Embryonic facial prominence (tissue), 1 donor: Measurements from ENCODE around the gene SMIM1.

Source experiments
- DNase-seq: peaks from one replicate; pipeline ENCODE4 v3.0.0-alpha.2; 2016; ENCODE audit errors: extremely low spot score

The SMIM1 gene

DNA sequence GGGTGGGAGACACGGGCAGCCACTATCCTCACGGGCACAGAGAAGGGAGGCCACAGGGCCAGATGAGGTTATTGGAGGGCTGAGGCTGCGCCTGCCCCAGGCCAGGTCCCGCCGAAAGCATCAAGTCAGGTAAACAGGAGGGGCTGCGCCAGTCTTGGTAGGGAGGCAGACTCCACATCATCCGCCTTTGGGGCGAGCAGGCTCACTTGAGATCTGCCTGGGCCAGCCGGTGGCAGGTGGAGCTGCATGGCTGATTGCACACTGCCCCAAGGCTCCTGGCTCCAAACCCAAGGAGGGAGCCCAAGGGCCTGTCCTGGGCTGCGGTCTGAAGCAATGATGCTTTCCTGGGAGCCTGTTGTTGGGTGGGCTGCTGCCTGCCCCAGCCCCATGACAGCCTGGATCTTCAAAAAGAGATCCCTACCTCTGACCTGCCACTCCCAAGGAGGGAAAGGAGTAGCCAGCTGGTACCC lies 4.6 kb downstream of the SMIM1 start:
- DNase-seq = no peak

DNA sequence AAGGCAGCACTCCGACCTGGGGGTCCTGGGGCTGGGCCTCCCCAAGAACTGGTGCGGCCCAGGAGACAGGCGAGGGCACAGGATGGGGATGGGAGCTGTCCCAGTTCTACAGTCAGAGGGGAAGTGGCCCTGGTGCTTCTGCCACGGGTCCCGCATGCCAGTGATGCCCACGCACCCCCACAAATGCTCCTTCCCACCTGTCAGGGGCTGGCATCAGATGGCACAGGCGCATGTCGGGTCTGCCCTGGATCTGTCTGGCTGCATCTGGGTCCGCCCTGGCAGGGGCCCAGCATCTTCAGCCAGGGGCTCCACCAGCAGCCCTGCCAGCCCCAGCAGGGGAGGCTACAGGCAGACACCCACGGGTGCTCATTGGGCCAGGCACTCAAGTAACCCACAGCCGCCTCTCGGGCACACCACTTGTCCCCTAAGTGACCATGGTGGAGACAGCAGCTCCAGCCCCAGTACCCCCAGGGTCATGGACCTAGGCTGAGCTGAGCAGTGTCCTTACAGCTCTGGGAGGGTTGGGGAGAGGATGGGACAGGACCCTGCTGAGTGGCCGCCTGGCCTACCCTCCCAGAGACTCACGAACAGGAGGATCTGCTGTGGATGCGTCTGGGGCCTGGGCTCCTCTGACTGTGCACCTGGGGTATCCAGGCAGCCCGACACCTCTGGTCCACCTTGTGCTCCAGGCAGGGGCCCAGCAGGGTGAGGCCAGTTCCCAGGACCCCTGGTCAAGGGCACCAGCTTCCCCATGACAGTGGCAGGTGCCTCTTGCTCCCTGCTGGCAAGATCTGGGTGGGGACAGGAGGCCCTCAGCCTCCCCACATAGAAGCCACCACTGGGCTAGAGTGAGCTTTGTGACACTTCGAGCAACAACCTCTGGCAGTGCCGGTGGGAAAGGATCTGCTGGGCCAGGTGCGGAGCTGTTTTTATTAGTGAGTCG lies 5.4 kb downstream of the SMIM1 start:
- DNase-seq = no peak

DNA sequence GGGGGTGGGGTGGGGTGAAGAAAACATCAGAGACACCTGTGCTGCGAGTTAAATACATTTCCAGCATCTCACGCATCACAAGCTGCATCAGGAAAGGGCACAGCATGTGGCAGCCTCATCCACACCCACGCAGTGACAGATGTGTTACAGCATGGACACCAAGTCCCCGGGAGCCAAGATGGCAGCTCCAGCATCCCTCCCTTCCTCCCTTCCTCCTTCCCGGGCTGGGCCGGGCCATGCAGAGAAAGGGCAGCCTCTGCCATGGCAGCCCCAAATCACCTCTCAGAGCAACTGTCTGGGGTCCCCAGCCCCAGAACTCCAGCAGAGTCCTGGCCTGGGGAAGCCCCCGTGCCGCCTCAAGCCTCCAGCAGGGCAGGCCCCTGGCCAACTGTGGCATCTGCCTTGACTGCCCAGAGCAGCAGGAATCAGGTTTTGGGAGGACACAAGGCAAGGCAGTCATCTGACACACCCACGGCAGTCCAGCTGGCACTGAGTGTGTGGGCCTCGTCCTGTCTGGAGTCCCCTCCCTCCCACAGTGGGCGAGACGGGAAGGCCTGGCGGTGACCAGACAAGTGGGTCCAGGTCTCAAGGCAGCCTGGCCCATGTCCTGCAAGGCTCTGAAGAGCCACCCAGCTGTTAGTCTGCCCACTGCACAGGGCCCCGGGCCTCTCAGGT lies 6.2 kb downstream of the SMIM1 start:
- no peak for DNase-seq

DNA sequence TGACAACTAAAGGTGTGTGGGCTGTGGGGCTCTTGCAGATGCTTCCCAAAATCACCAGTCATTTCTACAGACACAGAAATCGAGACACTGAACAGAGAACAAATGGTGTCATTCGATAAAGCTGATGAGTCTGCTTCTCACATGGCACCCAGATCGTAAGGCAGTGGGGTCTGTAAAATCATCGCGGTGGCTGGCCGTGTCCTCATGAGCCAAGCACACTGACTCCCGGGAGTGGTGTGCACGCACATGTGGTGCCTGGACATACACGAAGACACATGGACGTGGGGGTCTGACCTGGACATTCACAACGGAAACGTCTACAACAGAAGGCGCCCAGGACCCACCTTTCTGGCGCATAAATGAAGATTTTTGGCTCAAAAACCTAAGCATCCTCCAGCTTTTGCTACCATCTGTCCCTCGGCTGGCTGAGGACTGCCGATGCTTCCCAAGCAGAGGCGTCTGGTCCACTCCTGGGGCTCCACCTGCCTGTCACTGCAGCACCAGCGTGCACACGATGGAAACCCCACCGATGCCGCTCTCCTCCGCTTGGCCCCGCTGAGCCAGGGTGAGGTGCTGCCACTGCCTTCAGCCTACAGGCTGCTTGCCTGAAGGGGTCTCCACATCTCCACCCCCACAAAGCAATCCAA lies 6.8 kb downstream of the SMIM1 start:
- DNase-seq = no peak

DNA sequence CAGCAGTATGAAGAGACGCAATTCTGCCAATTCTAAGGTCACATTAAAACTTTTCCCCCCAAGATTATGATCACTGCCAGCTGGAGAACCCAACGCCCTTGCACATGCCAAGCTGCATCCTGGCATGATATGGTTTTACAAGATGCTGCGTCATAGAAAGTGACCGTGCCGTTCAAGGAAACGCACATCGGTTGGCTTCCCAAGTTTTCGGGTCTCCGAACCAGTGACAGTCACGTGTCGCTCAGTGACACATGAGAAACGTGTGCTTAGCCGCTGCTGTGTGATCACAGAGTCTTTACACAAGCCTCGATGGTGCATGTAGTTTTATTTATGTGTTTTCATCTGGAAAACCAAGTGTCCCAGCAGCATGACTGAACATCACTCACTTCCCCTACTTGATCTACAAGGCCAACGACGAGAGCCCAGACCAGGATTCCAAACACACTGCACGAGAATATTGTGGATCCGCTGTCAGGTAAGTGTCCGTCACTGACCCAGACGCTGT lies 7.4 kb downstream of the SMIM1 start:
- no peak for DNase-seq

DNA sequence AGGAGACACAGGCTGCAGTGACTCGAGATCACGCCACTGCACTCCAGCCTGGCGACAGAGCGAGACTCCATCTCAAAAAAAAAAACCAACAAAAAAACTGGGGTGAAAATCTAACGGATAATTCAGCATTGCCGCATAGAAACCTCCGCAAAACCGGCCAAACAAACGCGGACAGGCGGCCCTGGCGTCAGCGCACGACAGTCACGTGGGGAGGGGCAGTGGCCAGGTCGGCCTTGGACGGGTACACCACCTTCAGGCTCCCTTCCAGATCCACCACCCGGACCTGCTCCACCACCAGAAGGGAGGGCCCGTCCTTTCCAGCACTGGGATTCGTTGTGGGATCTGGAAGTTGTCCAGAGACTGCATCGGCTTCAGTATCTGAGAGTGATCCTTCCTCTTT lies 8.4 kb downstream of the SMIM1 start:
- DNase-seq = no peak

DNA sequence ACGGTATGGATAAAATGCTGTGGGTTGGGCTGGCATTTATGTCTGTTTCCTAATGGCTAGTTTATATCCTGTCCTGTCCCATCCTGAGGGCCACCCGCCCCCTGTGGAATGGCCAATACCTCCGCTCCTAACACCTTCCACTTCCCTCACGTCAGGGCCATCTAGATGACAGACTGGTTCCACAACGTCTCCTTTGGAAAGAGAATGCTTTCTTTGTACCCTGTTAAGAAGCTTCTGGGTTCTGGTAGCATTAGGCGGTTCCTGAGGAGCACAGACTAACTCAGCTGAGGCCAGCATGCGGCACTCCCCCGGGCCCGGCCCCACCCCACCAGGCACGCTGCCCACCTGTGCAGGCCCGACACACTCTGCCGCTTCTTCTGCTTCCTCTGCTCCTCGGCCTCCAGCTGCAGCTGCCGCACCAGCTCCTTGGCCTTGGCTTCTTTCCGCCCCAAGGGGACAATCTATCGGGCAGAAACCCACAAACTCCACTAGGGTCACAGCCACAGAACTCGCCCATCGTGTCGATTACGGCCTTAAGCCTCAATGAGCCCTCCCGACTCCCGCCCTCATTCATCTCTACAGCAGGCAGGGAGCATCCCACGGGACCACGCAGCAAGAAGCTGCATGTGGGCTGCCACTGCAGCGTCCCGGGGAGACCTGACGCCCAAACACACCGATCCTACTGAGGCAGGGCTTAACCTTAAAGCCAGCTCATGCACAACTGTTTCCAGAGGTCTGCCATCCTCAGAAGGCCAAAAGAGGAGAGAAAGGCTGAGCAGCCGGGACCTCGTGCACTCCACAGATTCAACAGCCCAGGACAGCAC lies 11.3 kb downstream of the SMIM1 start:
- no peak for DNase-seq

DNA sequence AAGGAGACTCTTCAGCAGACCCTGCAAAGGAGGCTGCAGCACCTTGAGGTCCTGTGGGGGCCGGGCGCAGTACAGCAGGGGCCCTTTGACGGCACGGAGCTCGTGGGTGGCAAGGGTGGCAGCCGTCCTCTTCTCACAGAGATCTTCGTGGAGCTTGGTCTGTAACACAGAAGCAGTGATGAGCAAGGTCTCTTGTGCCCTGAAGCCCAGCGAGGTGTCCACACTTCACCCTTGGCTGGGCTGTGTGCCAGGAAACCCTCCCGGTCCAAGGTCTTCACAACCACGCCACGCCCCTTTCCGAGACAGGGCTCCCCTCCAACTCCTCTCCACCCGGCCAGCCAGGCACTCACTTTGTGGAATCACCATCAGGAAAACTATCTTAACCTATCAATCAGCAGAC lies 12.5 kb downstream of the SMIM1 start:
- DNase-seq = no peak

DNA sequence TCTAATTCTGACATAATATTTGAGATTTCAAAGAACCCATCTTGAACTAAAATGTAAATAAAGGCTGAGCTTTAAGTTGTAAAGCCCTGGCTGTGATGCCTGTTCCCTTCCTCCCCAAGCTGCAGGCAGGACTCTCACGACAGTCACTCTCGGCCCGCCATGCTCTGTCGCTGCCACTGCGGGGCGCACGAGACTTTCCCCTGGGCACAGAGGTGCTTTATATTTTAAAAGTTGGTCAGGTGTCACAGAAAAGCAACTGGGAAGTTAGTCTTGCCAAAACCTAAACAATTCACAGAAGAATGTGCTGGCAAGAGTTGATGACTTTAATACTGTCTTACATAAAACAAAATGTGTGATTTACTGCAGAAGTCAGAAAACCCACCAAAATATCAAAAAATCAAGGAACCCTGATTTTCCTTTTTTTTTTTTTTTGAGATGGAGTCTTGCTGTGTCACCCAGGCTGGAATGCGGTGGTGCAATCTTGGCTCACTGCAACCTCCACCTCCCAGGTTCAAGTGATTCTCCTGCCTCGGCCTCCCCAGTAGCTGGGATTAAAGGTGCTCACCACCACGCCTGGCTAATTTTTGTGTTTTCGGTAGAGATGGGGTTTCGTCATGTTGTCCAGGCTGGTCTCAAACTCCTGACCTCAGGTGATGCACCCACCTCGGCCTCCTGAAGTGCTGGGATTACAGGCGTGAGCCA lies 13.1 kb downstream of the SMIM1 start:
- DNase-seq = no peak

DNA sequence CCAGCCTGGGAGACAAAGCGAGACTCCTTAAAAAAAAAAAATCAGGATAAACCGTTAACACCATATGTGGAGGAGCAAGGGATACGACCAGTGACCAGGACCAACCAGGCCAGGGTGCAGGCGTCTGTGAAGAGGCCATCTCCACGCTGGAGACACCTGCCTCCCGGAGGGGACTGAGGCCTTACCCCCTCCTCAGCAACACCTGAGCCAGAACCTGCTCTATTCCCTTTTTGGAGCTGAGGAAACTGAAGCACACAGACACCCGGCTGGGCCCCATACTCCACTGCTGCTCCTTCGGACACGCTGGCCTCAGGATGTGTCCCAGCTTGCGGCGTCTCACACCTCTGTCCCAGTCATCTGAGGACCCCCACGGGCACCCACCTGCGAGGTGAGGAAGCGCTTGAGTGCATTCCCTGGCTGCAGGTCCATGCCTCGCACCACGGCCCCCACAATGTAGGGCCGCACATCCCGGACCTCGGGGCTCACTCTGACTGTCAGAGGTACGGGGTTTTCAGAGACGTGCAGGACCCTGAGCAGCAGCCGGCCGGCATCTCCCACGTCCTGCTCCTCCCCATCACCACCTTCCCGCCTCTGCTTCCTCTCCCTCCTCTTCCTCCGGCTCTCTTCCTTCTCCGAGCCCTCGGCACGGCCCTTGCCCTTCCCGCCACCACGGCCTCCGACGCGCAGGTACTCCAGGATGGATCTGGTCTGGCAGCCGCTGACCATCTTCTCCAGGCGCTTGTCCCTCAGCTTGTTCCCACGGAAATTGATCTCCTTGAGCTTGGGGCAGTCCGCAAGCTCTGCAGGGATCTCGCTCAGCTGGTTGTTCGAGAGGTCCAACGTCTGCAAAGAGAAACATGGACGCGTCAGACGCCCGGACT lies 14.2 kb downstream of the SMIM1 start:
- DNase-seq = no peak

DNA sequence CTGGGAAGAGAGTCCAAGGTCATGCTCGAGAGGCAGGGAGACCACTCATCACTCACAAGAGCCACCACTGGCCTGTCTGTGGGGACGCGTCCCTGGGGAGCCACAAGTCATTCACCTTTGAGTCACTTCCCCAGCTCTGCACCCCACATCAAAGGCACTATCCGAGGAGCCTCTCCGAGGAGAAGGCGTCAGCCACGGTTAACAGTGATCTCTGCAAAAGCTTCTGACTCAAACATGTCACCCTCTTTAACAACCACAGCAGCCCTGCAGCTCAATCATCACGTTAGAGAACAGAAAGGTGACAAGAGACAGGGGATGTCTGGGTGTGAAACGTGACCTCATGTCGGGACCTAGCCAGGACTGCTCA lies 14.8 kb downstream of the SMIM1 start:
- no peak for DNase-seq

DNA sequence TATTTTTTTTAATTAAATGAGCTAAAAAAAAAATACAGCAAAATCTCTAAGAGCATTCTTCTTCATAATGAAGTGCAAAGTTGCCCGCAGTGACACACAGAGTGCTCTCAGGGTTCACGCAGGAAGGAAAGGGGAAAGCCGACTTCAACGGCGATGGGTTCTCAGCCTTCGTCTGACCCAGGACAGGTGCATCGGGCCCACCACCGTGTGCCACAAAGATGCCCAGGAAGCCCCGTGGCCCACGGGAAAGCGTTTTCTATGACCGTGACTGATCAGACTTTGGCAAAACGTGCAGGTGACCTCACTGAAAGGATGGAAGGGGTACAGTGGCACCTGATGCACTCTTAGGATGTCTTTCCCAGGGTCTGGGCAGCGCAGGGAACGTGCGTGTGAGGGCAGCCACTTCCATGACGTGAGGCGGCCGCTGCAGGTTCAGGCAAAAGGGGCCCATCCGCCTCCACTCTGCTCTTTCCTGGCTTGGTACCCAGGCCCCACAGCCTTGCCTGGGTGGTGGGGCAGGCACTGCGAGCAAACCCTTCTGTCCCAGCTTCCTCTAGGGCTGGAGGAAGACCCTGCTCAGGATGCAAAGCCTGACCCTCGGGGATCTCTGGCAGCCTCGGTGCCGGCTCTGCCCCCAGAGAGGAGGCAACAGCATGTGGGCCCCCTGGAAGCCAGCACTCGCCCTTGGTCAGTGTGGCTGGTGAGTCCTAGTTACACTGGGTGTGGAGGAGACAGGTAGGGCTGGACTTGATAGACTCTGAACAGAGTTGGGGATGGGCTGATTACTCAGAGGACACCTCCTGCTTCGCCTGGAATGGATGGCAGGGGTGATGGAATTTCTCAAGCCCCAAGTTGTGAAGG lies 15.4 kb downstream of the SMIM1 start:
- DNase-seq = no peak

DNA sequence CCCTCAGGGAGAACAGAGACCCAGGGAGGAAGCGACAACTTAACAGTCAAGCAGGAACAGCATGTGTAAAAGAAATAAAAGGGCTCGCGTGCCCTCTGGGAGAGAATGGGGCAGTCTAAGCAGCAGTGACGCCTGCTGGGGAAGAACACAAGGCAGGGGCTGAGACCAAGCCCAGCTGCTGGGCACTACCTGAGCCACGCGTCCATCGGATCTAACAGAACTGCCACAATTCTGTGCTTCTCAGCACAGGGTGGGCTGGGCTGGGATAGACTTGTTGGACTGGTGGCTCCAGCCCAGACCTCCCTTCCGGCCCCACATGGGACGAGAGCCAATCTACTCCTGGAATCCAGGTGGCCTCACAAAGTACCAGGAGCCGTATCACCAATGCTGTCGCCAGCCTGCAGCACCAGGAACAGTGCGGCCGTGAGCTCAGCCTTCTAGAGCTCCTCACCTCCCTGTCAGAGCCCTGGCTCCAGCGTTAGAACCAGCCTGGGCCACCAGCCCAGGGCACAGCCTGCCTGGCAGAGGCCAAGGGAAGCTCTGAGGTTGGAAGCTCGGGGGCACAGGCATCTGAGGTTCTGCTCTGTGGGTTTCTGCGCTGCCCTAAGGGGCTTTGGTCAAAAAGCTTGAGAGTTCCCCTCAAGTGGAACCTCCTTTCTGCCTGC lies 16.3 kb downstream of the SMIM1 start:
- DNase-seq = no peak

DNA sequence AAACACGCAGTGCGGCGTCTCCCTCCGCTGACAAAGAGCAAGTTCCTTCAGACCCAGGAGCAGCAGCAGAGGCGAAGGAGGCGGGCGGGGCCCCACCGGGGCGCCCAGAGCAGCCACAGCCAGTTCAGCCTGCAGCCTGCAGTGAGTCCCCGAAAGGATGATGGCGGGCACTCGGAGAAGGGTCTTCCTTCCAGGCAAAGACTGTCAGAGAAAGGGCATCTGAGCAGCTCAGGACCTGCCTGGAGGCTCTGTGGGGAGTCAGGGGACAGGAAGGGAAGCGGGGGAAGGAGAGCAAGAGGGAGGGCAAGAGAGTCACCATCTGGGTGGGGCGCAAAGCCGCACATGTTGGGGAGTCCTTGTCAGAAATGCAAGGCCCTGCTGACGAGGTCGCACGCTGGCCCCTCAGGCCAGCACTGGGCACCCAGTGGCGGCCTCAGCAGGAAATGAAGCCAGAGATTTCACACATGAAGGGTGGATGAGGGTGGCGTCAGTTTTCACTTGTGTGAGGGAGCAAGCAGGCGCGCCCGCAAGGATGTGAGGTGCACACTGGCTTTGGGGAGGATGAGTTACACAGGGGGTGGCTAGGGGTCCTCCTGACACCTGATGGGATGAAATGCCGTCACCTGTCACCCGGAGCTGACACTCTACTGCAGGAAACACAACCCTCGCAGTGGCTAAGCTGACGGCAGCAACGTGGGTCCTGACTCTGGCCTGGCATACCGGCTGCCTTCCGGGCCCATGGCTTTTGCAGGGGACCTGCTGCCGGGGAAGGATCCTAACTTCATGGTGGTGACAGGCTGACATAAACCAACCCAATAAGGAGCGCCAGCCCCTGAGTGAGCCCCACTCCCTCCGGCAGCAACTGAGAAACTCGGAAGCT lies 17.1 kb downstream of the SMIM1 start:
- no peak for DNase-seq

DNA sequence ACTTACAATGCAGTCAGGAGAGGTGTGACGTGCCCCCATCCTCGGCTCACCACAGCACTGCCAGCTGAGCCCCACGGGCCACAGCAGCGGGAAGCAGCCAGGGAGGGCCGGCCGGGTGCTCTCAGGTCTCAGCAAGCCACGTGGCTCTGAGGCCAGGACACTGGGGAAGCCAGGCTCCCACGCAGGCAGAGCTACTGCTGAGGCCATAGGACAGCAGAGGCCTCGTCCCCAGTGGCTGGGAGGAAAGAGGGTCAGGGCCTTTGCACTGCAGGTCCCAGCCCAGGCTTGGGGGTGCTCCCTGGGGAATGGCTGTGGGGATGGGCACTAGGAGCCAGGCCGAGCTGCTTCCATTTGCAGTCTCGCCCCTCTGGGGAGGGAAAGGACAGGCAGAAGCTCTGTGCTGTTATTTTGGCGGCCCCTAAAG lies 18.0 kb downstream of the SMIM1 start:
- no peak for DNase-seq

DNA sequence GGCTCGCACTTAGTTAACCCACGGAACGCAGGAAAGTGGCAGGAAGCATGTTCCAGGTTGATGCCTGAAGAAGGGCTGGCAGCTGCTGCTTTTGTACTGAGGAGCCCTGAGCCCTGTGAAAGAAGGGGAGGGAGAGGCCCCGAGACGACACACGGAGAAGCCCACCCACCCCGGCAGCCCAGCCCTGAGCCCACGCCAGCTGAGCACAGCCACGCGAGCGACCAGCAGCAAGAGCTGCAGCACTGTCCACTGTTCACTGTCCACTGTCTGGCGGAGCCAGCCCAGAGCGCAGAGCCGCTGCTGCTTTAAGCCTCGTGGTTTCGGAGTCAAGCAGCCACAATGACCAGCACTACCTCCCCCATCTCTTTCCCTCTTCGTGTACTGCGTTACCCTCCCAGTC lies 18.4 kb downstream of the SMIM1 start:
- no peak for DNase-seq

DNA sequence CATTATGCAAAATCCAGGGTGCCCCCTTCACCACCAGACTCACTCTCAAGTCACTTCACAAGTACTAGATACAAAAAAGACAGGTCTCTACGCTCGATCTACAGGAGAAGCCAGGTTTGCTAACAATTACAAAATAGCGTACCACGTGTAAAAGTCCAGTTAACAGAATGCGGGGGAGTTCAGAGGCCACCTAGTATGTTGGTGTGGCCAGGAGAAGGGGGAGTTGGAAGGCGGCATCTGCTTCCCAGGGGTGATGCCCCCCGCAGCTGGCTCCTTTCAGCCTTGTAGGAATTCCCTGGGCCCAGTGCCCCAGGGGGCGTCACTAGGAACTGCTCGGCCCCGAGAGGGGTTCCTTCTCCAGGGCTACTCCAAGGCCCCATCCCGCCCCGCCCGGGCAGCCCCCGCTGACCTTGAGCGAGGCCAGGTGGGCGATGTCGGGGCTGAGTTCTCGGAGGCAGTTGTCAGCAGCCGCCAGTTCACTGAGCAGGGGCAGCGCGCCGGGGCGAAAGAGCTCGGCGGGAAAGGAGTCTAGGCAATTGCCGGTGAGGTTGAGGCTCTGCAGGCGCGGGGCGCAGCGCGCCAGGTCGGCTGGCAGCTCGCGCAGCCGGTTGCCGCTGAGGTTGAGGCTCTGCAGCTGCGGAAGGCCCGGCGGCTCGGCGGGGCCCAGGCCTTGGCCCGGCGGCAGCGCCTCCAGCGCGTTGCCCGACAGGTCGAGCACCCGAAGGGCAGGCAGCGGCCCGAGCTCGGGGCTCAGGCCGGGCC lies 23.1 kb downstream of the SMIM1 start:
- no peak for DNase-seq
